ENCODE data around the gene MAPK12. TPM values are rescaled to one million over a fixed set of nuclear protein-coding genes. Genes with fewer than 3 reads are reported as not detected.

Gene MAPK12
- total and polyA plus RNA-seq, 2 of the 8 experiments (the other 6 are each of a cell fraction or from before 2014, with no cell fraction given) = 17.3 to 20.3 TPM

DNA sequence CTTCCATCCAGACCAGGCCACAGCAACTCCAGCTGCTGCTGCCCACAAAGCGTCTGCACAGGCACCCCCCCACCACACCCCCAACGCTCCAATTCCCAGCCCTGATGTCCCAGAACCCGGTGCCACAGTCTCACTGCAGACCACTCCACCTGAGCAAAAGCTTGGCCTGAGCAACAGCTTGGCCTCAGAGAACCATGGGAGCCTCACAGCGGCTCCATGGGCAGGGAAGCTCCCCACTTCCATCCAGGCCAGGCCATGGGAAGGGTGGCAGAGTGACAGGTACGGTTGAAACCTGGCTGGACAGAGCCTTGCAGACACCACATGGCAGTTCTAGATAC, 32.8 kb upstream of the MAPK12 start:
- H3K27me3 ChIP-seq (replicated peaks in 1 of 4; ENCODE audit: control insufficient read depth in 3 of 4, extremely low read depth in 1 of 4, insufficient read depth in 3 of 4, low read length in 3 of 4) = no peaks in the 10 kb centered on the region
- no peak overlapping the region; a peak in 2 of 7 replicates for H3K9ac ChIP-seq (replicated peaks in 1 of 4; ENCODE audit: extremely low read depth in 1 of 4, low read depth in 3 of 4, low read length in 3 of 4)
- no peaks in the 10 kb centered on the region for H3K9me3 ChIP-seq (ENCODE audit: insufficient read depth in 2 of 2, low read depth in 1 of 2, low read length in 1 of 2)
- peak overlapping the region; percentile 78 for H3K18ac ChIP-seq (ENCODE audit: extremely low read depth, low read length)
- no peaks in the 10 kb centered on the region for H3K23me2 ChIP-seq (ENCODE audit: low read depth, low read length)
- H2AFZ ChIP-seq (ENCODE audit: low read length) = no peak overlapping the region
- peaks cover 0 to 60% of the 10 kb centered on the region in 2 experiments; a peak in 3 of 4 replicates for H3K79me2 ChIP-seq (ENCODE audit: control insufficient read depth in 1 of 2, insufficient read depth in 2 of 2, low read length in 2 of 2)
- H3K36me3 ChIP-seq (ENCODE audit: control insufficient read depth in 2 of 4, insufficient read depth in 4 of 4, low read length in 3 of 4) = peaks cover 2 to 11% (median 6%) of the 10 kb centered on the region in 4 experiments; a peak in 5 of 8 replicates
- DNase-seq (ENCODE audit: low read depth in 1 of 2, low spot score in 2 of 2) = no peak
- H3K4me2 ChIP-seq (ENCODE audit: insufficient read depth in 1 of 2, low read depth in 2 of 2, low read length in 2 of 2) = peak overlapping the region; percentile 56 to 57; a peak in 2 of 4 replicates
- peak overlapping the region; percentile 18 for H4K5ac ChIP-seq (ENCODE audit: insufficient read length, low read depth, low read length)
- no peak for FAIRE-seq
- POLR2A ChIA-PET (ENCODE audit: partially characterized antibody) = interaction anchor here (0.8 to 2.2 kb wide), 8 partner anchors 10 to 43 kb away, joined by 3 to 16 read pairs (median 6); partner anchors contain the start of genes HDAC10 and PLXNB2
- no peak overlapping the region for H3K56ac ChIP-seq (replicated peaks; ENCODE audit: insufficient read length, low read depth, low read length)
- H2AK5ac ChIP-seq (ENCODE audit: low read depth, low read length) = no peak overlapping the region
- no peak overlapping the region for H3K14ac ChIP-seq (ENCODE audit: insufficient read length)
- peak overlapping the region; percentile 77; the same call in 1 of the 2 replicates for H3K27ac ChIP-seq (ENCODE audit: low read depth, low read length)
- peak overlapping the region; percentile 97; the same call in 1 of the 2 replicates for H2BK12ac ChIP-seq (ENCODE audit: low read depth, low read length)
- H2BK15ac ChIP-seq (ENCODE audit: low read length) = peak overlapping the region; percentile 95; the same call in 1 of the 2 replicates
- WGBS, 2 experiments (ENCODE audit: extremely low coverage in 1 of 2, insufficient coverage in 1 of 2, insufficient read length in 1 of 2, insufficient replicate concordance in 2 of 2, low coverage in 1 of 2, low lambda C conversion rate in 2 of 2, missing lambda C conversion rate in 1 of 2) = 75% methylated on average over 4 of the region's 5 CpGs; no CpG with 5 or more reads in 1 of the 2 experiments
- CTCF ChIA-PET (ENCODE audit: partially characterized antibody) = interaction anchor here (1.1 to 2.0 kb wide), 10 partner anchors 8 to 176 kb away, joined by 3 to 15 read pairs (median 6); no protein-coding TSS in a partner anchor
- peak overlapping the region; percentile 97 for H2BK5ac ChIP-seq (ENCODE audit: low read depth, low read length)
- TF ChIP-seq TAF7 (optimal IDR thresholded peaks at IDR 0.05; ENCODE audit: borderline replicate concordance, low read depth, low read length) = no peak
- TF ChIP-seq TEAD4 (IDR thresholded peaks at IDR 0.05; ENCODE audit: low read depth, low read length) = no peak
- no peak for TF ChIP-seq HDAC2 (IDR thresholded peaks at IDR 0.05; ENCODE audit: borderline replicate concordance in 1 of 2, low read depth in 2 of 2, low read length in 2 of 2)
- TF ChIP-seq RAD21 (IDR thresholded peaks at IDR 0.05 in 1 of 2, conservative IDR thresholded peaks at IDR 0.05 in 1 of 2; ENCODE audit: low read depth in 2 of 2, low read length in 2 of 2) = no peak
- no peak for TF ChIP-seq KDM4A (IDR thresholded peaks at IDR 0.05; ENCODE audit: low read depth, low read length, severe bottlenecking)
- no peak for TF ChIP-seq TCF12 (IDR thresholded peaks at IDR 0.05; ENCODE audit: low read depth, low read length)
- TF ChIP-seq SP1 (IDR thresholded peaks at IDR 0.05; ENCODE audit: low read depth, low read length) = no peak
- no peak for TF ChIP-seq BRCA1 (IDR thresholded peaks at IDR 0.05; ENCODE audit: low read depth, low read length)
- no peak for TF ChIP-seq CEBPB (IDR thresholded peaks at IDR 0.05; ENCODE audit: low read depth, low read length)
- H4K20me1 ChIP-seq (replicated peaks in 1 of 2; ENCODE audit: control insufficient read depth in 1 of 2, insufficient read depth in 2 of 2, low read length in 2 of 2) = peaks cover 14 to 40% of the 10 kb centered on the region in 2 experiments
- peaks cover 0 to 32% (median 23%) of the 10 kb centered on the region in 4 experiments; a peak in 6 of 7 replicates for H3K4me1 ChIP-seq (replicated peaks in 1 of 4; ENCODE audit: control insufficient read depth in 3 of 4, insufficient read depth in 4 of 4, low read length in 3 of 4)
- no peak overlapping the region for H3K4me3 ChIP-seq (ENCODE audit: extremely low read depth in 1 of 4, insufficient read depth in 2 of 4, low read depth in 3 of 4, low read length in 4 of 4)
- H4K91ac ChIP-seq (replicated peaks; ENCODE audit: insufficient read length, low read length) = peak overlapping the region; percentile 41
- H4K8ac ChIP-seq (ENCODE audit: extremely low read depth, insufficient read depth, low read length) = peak overlapping the region; percentile 45; the same call in 1 of the 2 replicates
- peak overlapping the region; percentile 72; the same call in 1 of the 2 replicates for H2BK20ac ChIP-seq (ENCODE audit: low read length)
- peak overlapping the region; percentile 61 for H3K4ac ChIP-seq (replicated peaks; ENCODE audit: insufficient read length, low read depth, low read length)
- no peak overlapping the region for H3K23ac ChIP-seq (ENCODE audit: insufficient read length)
- H3K79me1 ChIP-seq (ENCODE audit: low read depth, low read length) = peaks cover 28% of the 10 kb centered on the region
- H2BK120ac ChIP-seq (replicated peaks; ENCODE audit: low read depth, low read length) = peak overlapping the region; percentile 66

All from H1 (cell line).